Ovary (tissue), 3 donors: ENCODE results near the gene KCNAB2.

Experiments used
- EP300 ChIP-seq: sonication (generic); formaldehyde crosslinking; IDR thresholded peaks from one replicate; pipeline ENCODE4 v1.6.1; 2017; ENCODE audit warnings: antibody characterized with exemption
- POLR2A ChIP-seq: fragments of 450-650 bp; IDR thresholded peaks from one replicate; pipeline ENCODE4 v1.6.1; 2017; ENCODE audit warnings: antibody characterized with exemption, mild to moderate bottlenecking, moderate library complexity
- TF ChIP-seq, protein P1 (sequence below), 3 donors: fragments of 450-650 bp in 2 of 3; fragments of 200-600 bp in 1 of 3; IDR thresholded peaks; one replicate each; pipeline versions ENCODE4 v1.5.1 to v1.8.0; 2016 to 2022; ENCODE audit warnings: antibody characterized with exemption in 3 of 3, mild to moderate bottlenecking in 1 of 3
- donor health status: DM: no; HTN: no; CAD: no.

DNA sequence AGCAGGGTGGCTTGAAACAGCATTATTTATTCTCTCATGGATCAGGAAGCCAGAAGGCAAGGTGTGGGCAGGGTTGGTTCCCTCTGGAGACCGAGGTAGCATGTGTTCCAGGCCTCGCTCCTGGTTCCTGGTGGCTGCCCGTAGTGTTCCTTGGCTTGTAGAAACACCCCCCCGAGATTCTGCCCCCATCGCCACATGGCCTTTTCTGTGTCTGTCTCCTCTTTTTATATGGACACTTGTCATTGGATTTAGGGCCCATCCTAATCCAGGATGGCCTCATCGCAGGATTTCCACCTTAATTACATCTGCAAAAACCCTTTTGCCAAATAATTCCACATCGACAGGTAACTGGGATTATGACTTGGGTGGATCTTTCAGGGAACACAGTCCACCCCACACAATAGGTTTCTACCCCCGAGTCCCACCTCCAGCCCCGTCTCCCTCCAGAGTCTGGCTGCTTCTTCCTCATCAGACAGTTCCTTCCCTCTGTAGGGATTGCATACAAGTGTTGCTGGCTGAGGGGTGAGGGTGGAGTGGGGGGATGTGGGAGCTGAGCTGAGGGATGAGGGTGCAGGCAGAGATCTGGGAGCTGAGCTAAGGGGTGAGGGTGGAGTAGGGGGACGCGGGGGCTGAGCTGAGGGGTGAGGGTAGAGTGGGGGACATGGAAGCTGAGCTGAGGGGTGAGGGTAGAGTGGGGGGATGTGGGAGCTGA is 41.1 kb upstream of the KCNAB2 start:
- TF ChIP-seq, protein P1, sequence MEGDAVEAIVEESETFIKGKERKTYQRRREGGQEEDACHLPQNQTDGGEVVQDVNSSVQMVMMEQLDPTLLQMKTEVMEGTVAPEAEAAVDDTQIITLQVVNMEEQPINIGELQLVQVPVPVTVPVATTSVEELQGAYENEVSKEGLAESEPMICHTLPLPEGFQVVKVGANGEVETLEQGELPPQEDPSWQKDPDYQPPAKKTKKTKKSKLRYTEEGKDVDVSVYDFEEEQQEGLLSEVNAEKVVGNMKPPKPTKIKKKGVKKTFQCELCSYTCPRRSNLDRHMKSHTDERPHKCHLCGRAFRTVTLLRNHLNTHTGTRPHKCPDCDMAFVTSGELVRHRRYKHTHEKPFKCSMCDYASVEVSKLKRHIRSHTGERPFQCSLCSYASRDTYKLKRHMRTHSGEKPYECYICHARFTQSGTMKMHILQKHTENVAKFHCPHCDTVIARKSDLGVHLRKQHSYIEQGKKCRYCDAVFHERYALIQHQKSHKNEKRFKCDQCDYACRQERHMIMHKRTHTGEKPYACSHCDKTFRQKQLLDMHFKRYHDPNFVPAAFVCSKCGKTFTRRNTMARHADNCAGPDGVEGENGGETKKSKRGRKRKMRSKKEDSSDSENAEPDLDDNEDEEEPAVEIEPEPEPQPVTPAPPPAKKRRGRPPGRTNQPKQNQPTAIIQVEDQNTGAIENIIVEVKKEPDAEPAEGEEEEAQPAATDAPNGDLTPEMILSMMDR (IDR thresholded peaks at IDR 0.05), result no peak
- TF ChIP-seq EP300 (no peak), POLR2A (no peak)
